Spleen (tissue), 7 donors: ENCODE data around the gene BMP6.

ENCODE experiments used
- CTCF ChIP-seq, 11 experiments: fragments of 200-600 bp in 7 of 11; fragments of 450-650 bp in 4 of 11; sonication (generic) in 4 of 11; IDR thresholded peaks in 8 of 11; conservative IDR thresholded peaks in 3 of 11; 1 replicate in 7 of 11; 2 replicates in 4 of 11; pipeline versions ENCODE4 v1.4.0 to v1.8.0; 2016 to 2021; ENCODE audit warnings: antibody characterized with exemption in 11 of 11, inconsistent platforms in 4 of 11, mild to moderate bottlenecking in 1 of 11
- POLR2A ChIP-seq, 3 donors: fragments of 450-650 bp; IDR thresholded peaks; one replicate each; pipeline ENCODE4 v1.5.1; 2017; ENCODE audit warnings: antibody characterized with exemption in 3 of 3, mild to moderate bottlenecking in 1 of 3
- POLR2AphosphoS5 ChIP-seq, 3 donors: sonication (generic); formaldehyde crosslinking; IDR thresholded peaks; one replicate each; pipeline ENCODE4 v1.5.1; 2017; ENCODE audit warnings: antibody characterized with exemption in 3 of 3
- donor health status: DM: no; HTN: no; CAD: no; lungs with moderate emphysema.
- donor health status: DM: no; HTN: no; CAD: no.
- donor health status: DM: no; HTN: no; CAD: no.

- TF ChIP-seq CTCF (IDR thresholded peaks at IDR 0.05 in 8 of 11, conservative IDR thresholded peaks at IDR 0.05 in 3 of 11) (no peak), POLR2AphosphoS5 (IDR thresholded peaks at IDR 0.05) (no peak), POLR2A (IDR thresholded peaks at IDR 0.05) (no peak)
These were observed 652 bp downstream of the BMP6 start for GRCh38 chr6:7726416-7727085.
